ENCODE results near the gene MRC1. TPM values are rescaled to one million over a fixed set of nuclear protein-coding genes. Genes with fewer than 3 reads are reported as not detected.

The MRC1 gene
- total and polyA plus RNA-seq, 2 donors (not counting 1 experiment from before 2014, with no cell fraction given): 0.12 TPM; not detected in 1

- no peak overlapping the region for H3K9ac ChIP-seq (ENCODE audit: low read length)
- no peak for TF ChIP-seq EZH2 (IDR thresholded peaks at IDR 0.05; ENCODE audit: borderline replicate concordance, insufficient read depth, low read depth, low read length, poor library complexity, severe bottlenecking)
- no peak for TF ChIP-seq CTCF (IDR thresholded peaks at IDR 0.05)
- 100% methylated on average over 1 of the region's 3 CpGs for WGBS (ENCODE audit: insufficient coverage)
- H3K4me1 ChIP-seq (ENCODE audit: control insufficient read depth in 2 of 2, insufficient read depth in 2 of 2, low read length in 2 of 2): no peaks in the 10 kb centered on the region
- peaks cover 0 to 3% (median 0%) of the 10 kb centered on the region in 3 donors for H3K9me3 ChIP-seq (ENCODE audit: control extremely low read depth in 1 of 3, control insufficient read depth in 2 of 3, insufficient read depth in 1 of 3, low read length in 2 of 3)
- no peaks in the 10 kb centered on the region for H3K27me3 ChIP-seq (replicated peaks in 1 of 4; ENCODE audit: control extremely low read depth in 1 of 4, control insufficient read depth in 3 of 4, insufficient read depth in 4 of 4, low read length in 3 of 4)
- CTCF ChIA-PET: no interaction called here
- H3K4me2 ChIP-seq (replicated peaks; ENCODE audit: low read depth, low read length, poor library complexity, severe bottlenecking): no peak overlapping the region
- no peak overlapping the region for H3K4me3 ChIP-seq (ENCODE audit: control extremely low read depth in 1 of 5, extremely low read depth in 1 of 5, insufficient read depth in 1 of 5, low read depth in 2 of 5, low read length in 4 of 5)
- no peaks in the 10 kb centered on the region for H3K4me1 Mint-ChIP-seq
- POLR2A ChIA-PET: no interaction called here
- peaks cover 12% of the 10 kb centered on the region for H3K27me3 Mint-ChIP-seq
- H3K36me3 ChIP-seq (replicated peaks in 1 of 2; ENCODE audit: control extremely low read depth in 1 of 2, control insufficient read depth in 1 of 2, extremely low read depth in 1 of 2, insufficient read depth in 2 of 2, low read length in 1 of 2): no peaks in the 10 kb centered on the region
- H3K9me3 Mint-ChIP-seq (ENCODE audit: insufficient read depth): peaks cover 8% of the 10 kb centered on the region
- no peak overlapping the region for H2AFZ ChIP-seq (ENCODE audit: insufficient read depth, low read depth, low read length, poor library complexity, severe bottlenecking)
- H3K27ac ChIP-seq (ENCODE audit: low read length in 2 of 2): no peak overlapping the region
- DNase-seq: no peak
- H4K20me1 ChIP-seq (ENCODE audit: control insufficient read depth, insufficient read depth, low read length, poor library complexity, severe bottlenecking): no peaks in the 10 kb centered on the region
- intact Hi-C loops (cut with micrococcal nuclease): no loop called here
- ATAC-seq (ENCODE audit: low read depth): no peak
- no peak overlapping the region for H3K4me3 Mint-ChIP-seq
- no peak overlapping the region for H3K27ac Mint-ChIP-seq
- no peaks in the 10 kb centered on the region for H3K79me2 ChIP-seq (ENCODE audit: control insufficient read depth, insufficient read depth, low read length)
Observed at GRCh38 chr10:17765602-17766001, 43.5 kb upstream of the MRC1 start.

GRCh38 chr10:17766731-17767130, 42.4 kb upstream of the MRC1 start:
- no peak overlapping the region for H3K27ac ChIP-seq (ENCODE audit: low read length in 2 of 2)
- no peak overlapping the region for H3K9ac ChIP-seq (ENCODE audit: low read length)
- Mint-ChIP-seq H3K4me1 (no peaks in the 10 kb centered on the region), H3K9me3 (ENCODE audit: insufficient read depth) (peaks cover 8% of the 10 kb centered on the region), H3K27ac (no peak overlapping the region), H3K27me3 (peaks cover 12% of the 10 kb centered on the region), H3K4me3 (no peak overlapping the region)
- no peak overlapping the region for H2AFZ ChIP-seq (ENCODE audit: insufficient read depth, low read depth, low read length, poor library complexity, severe bottlenecking)
- no peaks in the 10 kb centered on the region for H3K36me3 ChIP-seq (replicated peaks in 1 of 2; ENCODE audit: control extremely low read depth in 1 of 2, control insufficient read depth in 1 of 2, extremely low read depth in 1 of 2, insufficient read depth in 2 of 2, low read length in 1 of 2)
- no peak for TF ChIP-seq CTCF (IDR thresholded peaks at IDR 0.05)
- no peak for TF ChIP-seq EZH2 (IDR thresholded peaks at IDR 0.05; ENCODE audit: borderline replicate concordance, insufficient read depth, low read depth, low read length, poor library complexity, severe bottlenecking)
- peaks cover 0 to 3% (median 0%) of the 10 kb centered on the region in 3 donors for H3K9me3 ChIP-seq (ENCODE audit: control extremely low read depth in 1 of 3, control insufficient read depth in 2 of 3, insufficient read depth in 1 of 3, low read length in 2 of 3)
- H4K20me1 ChIP-seq (ENCODE audit: control insufficient read depth, insufficient read depth, low read length, poor library complexity, severe bottlenecking): no peaks in the 10 kb centered on the region
- CTCF ChIA-PET: no interaction called here
- no peak for DNase-seq
- no peaks in the 10 kb centered on the region for H3K4me1 ChIP-seq (ENCODE audit: control insufficient read depth in 2 of 2, insufficient read depth in 2 of 2, low read length in 2 of 2)
- POLR2A ChIA-PET: no interaction called here
- H3K27me3 ChIP-seq (replicated peaks in 1 of 4; ENCODE audit: control extremely low read depth in 1 of 4, control insufficient read depth in 3 of 4, insufficient read depth in 4 of 4, low read length in 3 of 4): no peaks in the 10 kb centered on the region
- ATAC-seq (ENCODE audit: low read depth): no peak
- no peaks in the 10 kb centered on the region for H3K79me2 ChIP-seq (ENCODE audit: control insufficient read depth, insufficient read depth, low read length)
- no peak overlapping the region for H3K4me2 ChIP-seq (replicated peaks; ENCODE audit: low read depth, low read length, poor library complexity, severe bottlenecking)
- H3K4me3 ChIP-seq (ENCODE audit: control extremely low read depth in 1 of 5, extremely low read depth in 1 of 5, insufficient read depth in 1 of 5, low read depth in 2 of 5, low read length in 4 of 5): no peak overlapping the region
- intact Hi-C loops (cut with micrococcal nuclease): no loop called here
- WGBS (ENCODE audit: insufficient coverage): no CpG with 5 or more reads among the region's 1 CpG

Data from B cell (primary cell).